GM15510 (cell line): ENCODE results near the gene APPL2.

Experiments
- POLR2A ChIP-seq: IDR thresholded peaks from 3 replicates; pipeline ENCODE4 v1.6.1; 2011; ENCODE audit warnings: borderline replicate concordance; ENCODE audit not compliant: insufficient read length; ENCODE audit errors: extremely low read depth

The APPL2 gene

DNA sequence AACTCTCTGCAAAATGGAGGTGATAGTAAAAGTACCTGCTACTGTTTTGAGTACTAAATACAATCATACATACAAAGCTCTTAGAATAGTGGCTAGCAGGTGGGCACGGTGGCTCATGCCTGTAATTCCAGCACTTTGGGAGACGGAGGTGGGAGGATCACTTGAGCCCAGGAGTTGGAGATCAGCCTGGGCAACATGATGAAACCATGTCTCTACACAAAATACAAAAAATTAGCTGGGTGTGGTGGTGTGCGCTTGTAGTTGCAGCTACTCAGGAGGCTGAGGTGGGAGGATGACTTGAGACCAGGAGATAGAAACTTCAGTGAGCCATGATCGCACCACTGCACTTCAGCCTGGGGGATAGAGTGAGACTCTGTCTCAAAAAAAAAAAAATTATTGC is 28.8 kb upstream of the APPL2 start:
- TF ChIP-seq POLR2A: no peak

DNA sequence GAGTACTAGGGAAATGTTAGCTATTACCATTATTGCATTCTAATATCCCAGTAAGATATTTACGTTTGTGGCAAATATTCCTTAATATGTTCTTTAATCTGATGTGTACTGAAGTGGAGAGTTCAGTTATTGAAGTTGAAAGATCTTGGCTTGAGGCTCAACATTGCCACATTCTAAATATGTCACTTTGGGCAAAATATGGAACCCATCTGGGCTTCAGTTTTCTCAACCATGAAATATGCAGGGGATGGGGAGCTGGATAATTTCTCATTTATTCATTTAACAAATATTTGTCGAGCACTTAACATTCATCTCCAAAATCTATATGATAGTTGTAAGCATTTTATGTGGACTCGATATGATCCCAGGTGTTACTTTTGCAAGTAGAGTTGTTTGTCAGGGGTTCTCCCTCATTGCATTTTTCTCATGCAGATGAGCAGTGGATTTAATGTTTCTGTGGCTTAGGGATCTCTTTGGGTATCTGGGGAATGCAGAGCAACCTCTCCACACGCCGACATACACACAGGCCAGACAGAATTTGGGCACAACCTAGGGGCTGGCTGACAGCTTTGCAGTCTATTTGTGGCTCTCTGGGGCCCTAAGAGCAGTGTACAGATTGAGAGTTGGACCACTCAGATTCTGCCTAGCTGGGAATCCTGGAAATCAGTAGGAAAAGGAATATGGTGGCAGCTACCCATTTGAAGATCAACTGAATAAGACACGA is 26.6 kb upstream of the APPL2 start:
- TF ChIP-seq POLR2A: no peak

DNA sequence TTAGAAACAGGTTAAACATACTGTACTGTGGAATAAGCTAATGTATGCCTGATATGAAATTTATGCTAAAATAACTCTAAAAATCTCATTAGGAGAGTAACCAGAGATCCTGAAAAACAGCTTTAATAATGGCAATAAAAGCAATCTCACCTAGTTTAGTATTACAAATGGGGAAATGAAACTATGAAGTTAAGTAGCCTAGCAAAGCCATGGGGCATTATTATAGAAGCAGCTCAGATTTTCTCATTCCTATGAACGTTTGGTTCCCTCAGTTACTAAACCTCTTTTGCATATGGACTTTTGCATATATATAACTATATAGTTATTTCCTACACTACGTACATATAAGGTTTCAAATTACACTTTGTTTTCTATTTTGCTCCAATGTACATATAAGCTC is 25.0 kb upstream of the APPL2 start:
- TF ChIP-seq POLR2A: no peak

DNA sequence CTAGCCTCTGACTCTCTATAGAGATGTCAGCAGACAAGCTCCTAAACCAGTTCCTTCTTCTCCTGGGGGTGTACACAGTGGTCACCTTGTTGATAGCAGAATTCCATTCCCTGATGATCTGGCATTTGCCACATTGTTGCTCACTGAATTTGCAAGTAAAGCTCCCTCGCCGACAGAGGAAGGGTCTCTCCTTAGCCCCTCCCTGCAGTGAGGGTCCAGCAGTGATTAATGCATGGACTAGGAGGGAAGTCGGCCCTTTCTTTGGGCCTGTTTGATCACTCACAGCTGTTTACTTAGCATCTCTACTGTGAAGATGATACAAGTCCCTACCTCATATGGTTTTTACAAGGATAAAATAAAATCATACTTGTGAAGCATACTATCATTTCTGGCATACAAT is 23.3 kb upstream of the APPL2 start:
- TF ChIP-seq POLR2A: no peak

DNA sequence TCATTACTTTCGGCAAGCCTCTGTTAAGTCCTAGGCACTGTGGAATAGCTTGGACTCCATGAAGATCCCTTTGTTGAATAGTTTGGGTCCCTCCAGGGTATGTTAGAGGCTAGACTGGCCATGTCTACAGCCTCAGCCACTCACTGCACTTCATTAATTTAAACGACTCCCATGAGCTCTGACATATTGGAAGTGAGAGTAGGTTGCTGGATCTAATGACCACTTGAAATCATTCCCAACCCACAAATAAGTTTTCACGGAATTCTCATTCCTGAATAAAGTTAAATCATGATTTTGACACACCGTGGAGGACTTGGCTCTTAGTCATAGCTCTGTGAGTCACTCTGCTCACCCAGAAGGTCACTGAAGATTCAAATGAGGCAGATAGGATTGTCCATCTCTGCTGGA is 21.4 kb upstream of the APPL2 start:
- TF ChIP-seq POLR2A: no peak

DNA sequence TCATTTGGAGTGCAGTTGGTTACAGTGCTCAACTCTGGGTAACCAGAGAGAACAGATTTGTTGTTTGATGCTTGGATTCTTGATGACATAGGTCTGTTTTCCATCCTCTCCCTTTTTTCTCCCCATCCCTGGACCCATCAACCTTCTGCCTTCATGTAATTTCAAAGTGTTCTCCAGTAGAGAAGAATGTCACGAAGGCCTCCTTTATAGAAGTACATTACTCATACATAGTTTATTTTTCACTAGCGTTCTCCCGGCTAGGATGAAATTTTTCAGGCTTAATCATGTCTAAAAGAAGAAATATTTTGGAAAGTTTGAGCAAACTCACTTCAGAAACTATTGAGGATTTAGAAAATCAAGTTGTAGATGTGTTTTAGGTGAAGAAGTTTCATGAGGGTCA is 20.9 kb upstream of the APPL2 start:
- TF ChIP-seq POLR2A: no peak

DNA sequence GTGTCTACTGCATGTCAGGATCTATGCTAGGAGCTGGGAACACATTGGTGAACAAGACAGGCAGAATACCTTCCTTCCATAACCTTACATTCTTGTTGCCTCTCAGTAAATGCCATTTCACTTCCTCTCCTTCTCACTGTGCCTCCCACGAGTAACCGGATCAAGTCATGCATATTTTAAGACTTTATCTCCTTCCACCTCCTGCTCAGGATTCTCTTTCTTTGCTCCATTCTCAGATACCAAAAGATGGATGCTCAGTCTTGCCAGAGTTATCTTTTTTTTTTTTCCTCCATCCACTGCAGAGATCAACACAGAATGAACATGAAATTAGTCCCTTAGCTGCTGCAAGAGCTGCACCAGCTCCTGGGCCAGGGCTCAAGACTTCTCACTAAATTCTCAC is 20.0 kb upstream of the APPL2 start:
- TF ChIP-seq POLR2A: no peak

DNA sequence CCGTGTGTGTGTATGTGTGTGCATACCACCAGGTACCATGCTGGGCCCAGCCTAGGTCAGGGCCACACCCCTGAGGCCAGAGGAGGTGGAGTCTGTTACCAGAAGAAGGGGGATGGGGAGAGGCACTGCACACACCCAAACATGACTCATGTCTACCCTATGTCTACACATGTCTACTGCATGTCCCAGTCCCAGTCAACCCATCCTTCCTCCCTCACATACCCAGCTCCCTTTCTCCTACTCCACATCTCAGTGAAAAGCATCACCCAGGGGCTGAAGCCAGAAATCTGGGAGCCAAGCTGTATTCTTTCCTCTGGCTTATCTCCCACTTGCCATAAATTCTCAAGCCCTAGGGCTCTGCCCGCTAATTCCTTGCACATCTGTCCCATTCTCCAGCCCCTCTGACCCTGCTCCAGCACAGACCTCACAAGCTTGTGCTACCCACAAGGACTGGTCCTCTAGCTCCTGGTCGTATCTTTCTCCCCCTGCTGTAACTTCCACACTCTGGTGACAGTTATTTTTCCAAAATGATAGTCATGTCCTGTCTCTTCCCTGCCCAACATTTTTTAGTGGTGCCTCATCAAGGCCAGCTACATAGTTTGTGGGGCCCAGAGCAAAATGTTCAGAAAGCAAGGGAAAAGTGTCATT is 18.0 kb upstream of the APPL2 start:
- no peak for TF ChIP-seq POLR2A

DNA sequence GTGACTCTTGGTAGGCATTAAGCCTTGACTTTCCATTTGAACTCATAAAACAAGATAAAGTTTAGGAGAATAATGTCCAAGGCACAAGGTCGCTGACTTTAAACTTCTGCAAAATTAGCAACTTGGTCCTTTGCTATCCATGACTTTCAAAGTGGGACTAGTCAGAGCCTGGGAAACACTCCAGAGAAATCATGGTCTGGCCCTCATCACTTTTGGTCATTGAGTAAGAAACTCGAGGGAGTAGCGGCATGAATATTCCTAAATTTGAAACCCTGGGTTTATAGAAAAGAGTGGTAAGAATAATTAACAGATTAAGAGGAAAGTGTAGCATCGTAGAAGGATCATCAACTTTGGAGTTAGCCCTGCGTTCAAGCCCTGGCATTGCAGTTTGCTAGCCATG is 16.9 kb upstream of the APPL2 start:
- TF ChIP-seq POLR2A: no peak

DNA sequence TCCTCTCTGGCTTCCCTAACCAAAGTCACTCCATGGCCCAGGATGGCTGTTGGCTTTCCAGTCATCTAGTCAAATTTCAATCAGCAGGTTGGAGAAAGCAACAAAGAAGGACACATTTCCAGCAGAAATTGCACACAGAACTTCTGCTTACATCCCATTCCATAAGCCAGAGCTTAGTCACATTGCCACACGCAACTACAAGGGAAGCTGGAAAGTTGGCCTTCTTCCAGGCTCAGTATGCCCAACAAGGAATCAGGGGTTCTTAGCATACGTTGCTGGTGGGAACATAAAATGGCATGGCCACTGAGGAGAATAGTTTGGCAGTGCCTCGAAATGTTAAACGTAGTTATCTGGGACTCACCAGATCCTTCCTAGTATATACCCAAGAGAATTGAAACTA is 9.3 kb upstream of the APPL2 start:
- no peak for TF ChIP-seq POLR2A

DNA sequence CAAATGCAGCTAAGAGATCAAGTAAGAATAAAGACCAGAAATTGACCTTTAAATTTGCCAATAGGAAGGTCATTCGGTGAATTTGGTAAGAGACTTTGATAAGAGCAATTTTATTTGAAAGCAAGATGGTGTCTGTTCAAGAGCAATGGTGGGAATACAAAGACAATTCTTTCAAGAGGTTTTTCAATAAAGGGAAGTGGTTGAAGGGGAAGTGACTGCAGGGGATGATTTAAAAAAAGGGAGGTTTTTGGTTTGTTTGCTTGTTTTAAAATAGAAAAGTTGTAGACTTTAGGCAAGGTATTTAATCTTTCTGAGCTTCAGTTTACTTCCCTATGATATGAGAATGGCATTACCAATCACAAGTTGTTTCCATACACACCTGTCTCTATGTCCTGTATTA is 4.3 kb upstream of the APPL2 start:
- no peak for TF ChIP-seq POLR2A

DNA sequence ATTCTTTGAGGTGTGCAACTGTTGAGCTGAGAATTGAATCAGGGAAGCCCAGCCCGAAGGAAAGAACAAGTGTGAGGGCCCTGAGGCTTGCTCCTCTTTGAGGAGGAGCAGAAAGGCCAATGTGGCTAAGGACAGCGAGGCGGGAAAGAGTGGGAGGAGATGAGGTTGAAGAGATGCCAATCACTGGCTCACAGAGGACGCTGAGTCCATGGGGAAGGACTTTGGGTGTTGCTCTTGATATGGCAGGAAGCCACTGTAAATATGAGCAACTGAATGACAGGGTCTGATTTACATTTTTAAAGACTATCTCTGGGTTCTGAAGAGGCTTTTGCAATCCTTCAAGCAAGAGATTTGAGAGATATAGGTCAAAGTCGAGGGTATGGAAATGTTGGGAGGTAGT is 3.3 kb upstream of the APPL2 start:
- no peak for TF ChIP-seq POLR2A

DNA sequence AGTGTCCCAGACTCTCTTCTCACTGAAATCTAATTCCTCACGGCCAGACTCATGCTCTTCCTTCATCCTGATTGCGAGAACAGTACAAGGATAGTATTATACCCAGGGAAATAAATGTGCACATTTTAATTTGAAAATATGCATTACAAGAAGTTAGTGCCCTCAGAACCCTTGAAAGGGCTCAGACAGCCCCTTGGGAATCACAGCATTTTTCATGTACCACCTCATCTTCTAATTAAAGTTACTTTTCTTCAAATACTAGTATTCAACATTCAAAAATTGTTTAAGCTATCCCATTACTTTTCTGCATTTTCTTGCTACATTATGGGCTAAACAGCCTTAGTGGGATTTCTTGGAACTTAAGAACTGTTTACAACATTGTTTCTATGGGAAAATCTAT is 1.7 kb upstream of the APPL2 start:
- TF ChIP-seq POLR2A: no peak

DNA sequence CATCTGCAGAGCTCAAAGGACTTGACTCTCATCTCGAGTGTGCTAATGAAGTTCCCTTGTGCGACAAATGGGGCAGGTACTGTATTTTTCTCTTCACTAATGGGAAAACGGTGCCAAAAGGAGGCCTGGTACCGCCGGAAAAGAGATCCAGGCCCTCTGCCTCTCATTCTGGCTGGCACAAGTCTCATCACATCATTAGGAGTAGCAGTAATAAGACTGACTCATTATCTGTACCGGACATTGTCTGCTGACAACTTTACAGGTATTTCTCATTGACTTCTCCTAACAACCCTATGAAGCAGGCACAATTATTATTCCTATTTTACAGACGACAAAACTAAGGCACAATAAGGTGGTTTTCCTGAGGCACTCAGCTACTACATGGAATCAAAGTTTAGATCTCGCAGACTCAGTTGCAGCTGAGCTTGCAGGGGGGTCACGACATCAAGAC is 668 bp downstream of the APPL2 start:
- TF ChIP-seq POLR2A: no peak

DNA sequence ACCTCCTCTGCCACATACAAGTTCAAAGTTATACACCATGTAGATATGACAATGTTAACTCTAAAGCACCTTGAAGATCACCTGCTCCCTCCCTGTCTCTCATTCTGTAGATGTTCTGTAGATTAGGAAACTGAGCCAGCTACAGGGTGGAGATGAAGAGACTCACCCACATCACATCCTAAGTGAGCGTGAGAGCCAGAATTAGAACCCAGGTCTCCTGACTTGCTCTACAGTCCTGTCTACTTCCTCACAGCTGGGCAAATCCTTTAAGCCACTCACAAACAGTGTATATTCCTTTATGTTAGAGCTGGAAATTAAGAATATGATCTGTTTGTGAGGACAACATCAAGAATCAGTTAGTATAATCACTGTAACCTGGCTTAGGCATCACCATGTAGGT is 1.8 kb downstream of the APPL2 start:
- TF ChIP-seq POLR2A: no peak

DNA sequence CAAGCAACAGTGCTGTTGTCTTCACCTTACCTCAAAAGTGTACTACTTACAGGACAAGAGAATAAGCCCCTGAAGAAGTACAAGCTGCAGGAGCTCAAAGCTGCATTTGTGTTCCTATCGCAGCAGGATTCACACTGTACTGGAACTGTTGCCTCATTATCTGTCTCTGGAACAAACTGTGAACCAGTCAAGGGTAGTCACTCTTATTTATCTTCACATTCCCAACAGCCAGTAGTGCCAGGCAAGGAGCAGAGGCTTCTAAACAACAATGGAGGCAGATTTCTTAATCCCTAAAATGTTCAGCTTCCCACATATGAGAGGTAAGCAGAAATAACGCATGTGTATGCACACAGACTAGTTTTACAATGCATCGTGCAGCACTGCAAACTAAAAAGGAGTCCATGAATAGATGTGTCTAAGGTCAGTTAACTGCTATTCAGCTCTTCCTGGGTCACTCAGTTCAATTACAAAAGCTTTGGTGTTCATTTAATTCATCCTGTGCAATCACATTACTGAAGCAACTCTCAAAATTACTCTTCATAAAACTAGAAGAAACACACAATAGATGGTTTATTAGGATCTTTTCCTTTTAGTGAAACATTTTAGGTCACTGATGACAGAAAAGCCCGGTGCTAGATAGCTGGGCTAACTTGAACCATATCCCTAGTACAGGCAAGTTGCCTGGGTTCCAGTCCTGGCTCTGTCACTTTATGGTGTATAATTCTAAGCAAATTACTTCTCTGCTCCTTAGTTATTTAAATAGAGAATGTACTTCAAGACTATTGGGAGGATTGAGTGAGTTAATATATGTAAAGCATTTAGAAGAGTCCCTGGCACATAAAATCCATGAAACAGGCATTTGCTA is 2.7 kb downstream of the APPL2 start:
- no peak for TF ChIP-seq POLR2A

DNA sequence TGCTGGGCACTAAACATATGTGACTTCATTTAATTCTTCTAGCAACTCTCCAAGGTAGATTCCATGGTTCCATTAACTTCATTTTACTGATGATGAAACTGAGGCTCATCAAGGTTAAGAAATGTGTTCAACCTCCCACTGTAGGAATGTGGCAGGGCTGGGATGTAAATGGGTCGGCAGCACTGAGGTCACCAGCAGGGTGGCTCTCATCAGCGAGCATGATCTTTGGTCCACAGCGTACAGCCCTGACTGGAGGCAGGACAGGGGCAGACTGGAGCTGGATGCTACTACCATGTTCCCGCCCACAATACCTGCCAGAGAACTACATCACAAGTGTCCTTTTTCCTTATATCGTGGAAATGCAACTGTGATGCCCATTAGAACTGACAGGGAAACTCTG is 4.6 kb downstream of the APPL2 start:
- no peak for TF ChIP-seq POLR2A

DNA sequence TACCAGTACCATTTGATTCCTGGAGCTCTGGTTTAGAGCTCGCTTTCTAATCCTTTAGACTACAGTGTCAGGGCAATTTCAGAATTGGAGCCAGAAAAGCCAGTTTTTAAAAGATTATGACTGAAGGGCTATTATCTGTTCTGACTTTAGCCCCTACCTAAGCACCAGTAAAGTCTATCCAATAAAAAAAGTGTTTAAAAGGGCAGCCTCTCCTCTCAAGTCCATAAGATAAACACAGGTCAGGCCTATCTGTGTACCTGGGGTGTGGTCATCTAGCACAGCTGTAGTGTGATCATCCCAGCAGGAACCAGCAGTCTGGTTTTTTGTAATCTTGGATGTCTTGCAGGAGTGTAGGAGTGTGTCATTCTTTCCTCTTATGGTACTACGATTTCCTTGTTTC is 6.6 kb downstream of the APPL2 start:
- no peak for TF ChIP-seq POLR2A
